ENCODE measurements around the gene COL4A1. TPM values are rescaled to one million over a fixed set of nuclear protein-coding genes. Genes with fewer than 3 reads are reported as not detected.

COL4A1 gene
- total RNA-seq, 1 donor from 2014 or later, result not detected

GRCh38 chr13:110244976-110245375 lies 62.0 kb downstream of the COL4A1 start:
- Mint-ChIP-seq H3K4me3 (no peak overlapping the region), H3K9me3 (no peaks in the 10 kb centered on the region), H3K4me1 (no peaks in the 10 kb centered on the region), H3K27ac (no peak overlapping the region), H3K27me3 (peaks cover 9% of the 10 kb centered on the region), H3K36me3 (ENCODE audit: low read depth) (no peaks in the 10 kb centered on the region)
- intact Hi-C loops (cut with micrococcal nuclease), result no loop called here
- peak; percentile 33 for DNase-seq

- H3K27me3 Mint-ChIP-seq, result peaks cover 12% of the 10 kb centered on the region
- H3K36me3 Mint-ChIP-seq (ENCODE audit: low read depth), result no peaks in the 10 kb centered on the region
- DNase-seq, result peak; percentile 31
- H3K9me3 Mint-ChIP-seq, result no peaks in the 10 kb centered on the region
- intact Hi-C loops (cut with micrococcal nuclease), result no loop called here
- no peak overlapping the region for H3K4me3 Mint-ChIP-seq
- no peaks in the 10 kb centered on the region for H3K4me1 Mint-ChIP-seq
- no peak overlapping the region for H3K27ac Mint-ChIP-seq
Measured at GRCh38 chr13:110244071-110244830, 62.7 kb downstream of the COL4A1 start.

- intact Hi-C loops (cut with micrococcal nuclease), result no loop called here
- Mint-ChIP-seq H3K36me3 (ENCODE audit: low read depth) (no peaks in the 10 kb centered on the region), H3K4me3 (no peak overlapping the region), H3K9me3 (no peaks in the 10 kb centered on the region), H3K27me3 (peaks cover 16% of the 10 kb centered on the region), H3K4me1 (no peaks in the 10 kb centered on the region), H3K27ac (no peak overlapping the region)
- peak; percentile 36 for DNase-seq
Measured at GRCh38 chr13:110242615-110243014, 64.3 kb downstream of the COL4A1 start.

- H3K27ac Mint-ChIP-seq, result no peak overlapping the region
- peaks cover 21% of the 10 kb centered on the region for H3K27me3 Mint-ChIP-seq
- peak; percentile 38 for DNase-seq
- intact Hi-C loops (cut with micrococcal nuclease), result no loop called here
- H3K36me3 Mint-ChIP-seq (ENCODE audit: low read depth), result no peaks in the 10 kb centered on the region
- H3K4me3 Mint-ChIP-seq, result no peak overlapping the region
- no peaks in the 10 kb centered on the region for H3K9me3 Mint-ChIP-seq
- H3K4me1 Mint-ChIP-seq, result no peaks in the 10 kb centered on the region
Measured at GRCh38 chr13:110240943-110241342, 66.0 kb downstream of the COL4A1 start.

GRCh38 chr13:110240352-110240751 lies 66.6 kb downstream of the COL4A1 start:
- Mint-ChIP-seq H3K27me3 (peaks cover 21% of the 10 kb centered on the region), H3K4me3 (no peak overlapping the region), H3K9me3 (no peaks in the 10 kb centered on the region), H3K36me3 (ENCODE audit: low read depth) (no peaks in the 10 kb centered on the region), H3K27ac (no peak overlapping the region), H3K4me1 (no peaks in the 10 kb centered on the region)
- DNase-seq, result peak; percentile 46
- intact Hi-C loops (cut with micrococcal nuclease), result no loop called here

- H3K4me1 Mint-ChIP-seq, result no peaks in the 10 kb centered on the region
- no peaks in the 10 kb centered on the region for H3K9me3 Mint-ChIP-seq
- no peak overlapping the region for H3K27ac Mint-ChIP-seq
- H3K36me3 Mint-ChIP-seq (ENCODE audit: low read depth), result no peaks in the 10 kb centered on the region
- H3K4me3 Mint-ChIP-seq, result no peak overlapping the region
- intact Hi-C loops (cut with micrococcal nuclease), result no loop called here
- DNase-seq, result peak; percentile 22
- H3K27me3 Mint-ChIP-seq, result peaks cover 20% of the 10 kb centered on the region
Measured at GRCh38 chr13:110239280-110240125, 67.5 kb downstream of the COL4A1 start.

GRCh38 chr13:110238818-110239195 lies 68.2 kb downstream of the COL4A1 start:
- Mint-ChIP-seq H3K4me1 (no peaks in the 10 kb centered on the region), H3K36me3 (ENCODE audit: low read depth) (no peaks in the 10 kb centered on the region), H3K9me3 (no peaks in the 10 kb centered on the region), H3K4me3 (no peak overlapping the region), H3K27me3 (peaks cover 20% of the 10 kb centered on the region), H3K27ac (no peak overlapping the region)
- peak; percentile 34 for DNase-seq
- intact Hi-C loops (cut with micrococcal nuclease), result no loop called here

GRCh38 chr13:110237875-110238817 lies 68.8 kb downstream of the COL4A1 start:
- peak; percentile 43 for DNase-seq
- peaks cover 23% of the 10 kb centered on the region for H3K27me3 Mint-ChIP-seq
- intact Hi-C loops (cut with micrococcal nuclease), result no loop called here
- H3K36me3 Mint-ChIP-seq (ENCODE audit: low read depth), result no peaks in the 10 kb centered on the region
- no peak overlapping the region for H3K27ac Mint-ChIP-seq
- H3K4me1 Mint-ChIP-seq, result no peaks in the 10 kb centered on the region
- H3K4me3 Mint-ChIP-seq, result no peak overlapping the region
- no peaks in the 10 kb centered on the region for H3K9me3 Mint-ChIP-seq

GRCh38 chr13:110236831-110237261 lies 70.1 kb downstream of the COL4A1 start:
- Mint-ChIP-seq H3K27me3 (peaks cover 21% of the 10 kb centered on the region), H3K4me1 (no peaks in the 10 kb centered on the region), H3K36me3 (ENCODE audit: low read depth) (no peaks in the 10 kb centered on the region), H3K27ac (no peak overlapping the region), H3K4me3 (no peak overlapping the region), H3K9me3 (no peaks in the 10 kb centered on the region)
- intact Hi-C loops (cut with micrococcal nuclease), result no loop called here
- DNase-seq, result peak; percentile 50

- H3K27ac Mint-ChIP-seq, result no peak overlapping the region
- no peaks in the 10 kb centered on the region for H3K36me3 Mint-ChIP-seq (ENCODE audit: low read depth)
- intact Hi-C loops (cut with micrococcal nuclease), result no loop called here
- H3K27me3 Mint-ChIP-seq, result peaks cover 22% of the 10 kb centered on the region
- H3K9me3 Mint-ChIP-seq, result no peaks in the 10 kb centered on the region
- no peak overlapping the region for H3K4me3 Mint-ChIP-seq
- H3K4me1 Mint-ChIP-seq, result no peaks in the 10 kb centered on the region
- no peak for DNase-seq
Measured at GRCh38 chr13:110236431-110236830, 70.5 kb downstream of the COL4A1 start.

GRCh38 chr13:110234532-110234931 lies 72.4 kb downstream of the COL4A1 start:
- no peak overlapping the region for H3K4me3 Mint-ChIP-seq
- H3K27me3 Mint-ChIP-seq, result peaks cover 24% of the 10 kb centered on the region
- H3K9me3 Mint-ChIP-seq, result no peaks in the 10 kb centered on the region
- H3K27ac Mint-ChIP-seq, result no peak overlapping the region
- DNase-seq, result no peak
- no peaks in the 10 kb centered on the region for H3K36me3 Mint-ChIP-seq (ENCODE audit: low read depth)
- intact Hi-C loops (cut with micrococcal nuclease), result no loop called here
- H3K4me1 Mint-ChIP-seq, result no peaks in the 10 kb centered on the region

GRCh38 chr13:110233951-110234280 lies 73.0 kb downstream of the COL4A1 start:
- no peaks in the 10 kb centered on the region for H3K4me1 Mint-ChIP-seq
- peak; percentile 34 for DNase-seq
- no peak overlapping the region for H3K27ac Mint-ChIP-seq
- H3K4me3 Mint-ChIP-seq, result no peak overlapping the region
- no peaks in the 10 kb centered on the region for H3K9me3 Mint-ChIP-seq
- intact Hi-C loops (cut with micrococcal nuclease), result no loop called here
- H3K36me3 Mint-ChIP-seq (ENCODE audit: low read depth), result no peaks in the 10 kb centered on the region
- peaks cover 22% of the 10 kb centered on the region for H3K27me3 Mint-ChIP-seq

- Mint-ChIP-seq H3K27me3 (peaks cover 19% of the 10 kb centered on the region), H3K36me3 (ENCODE audit: low read depth) (no peaks in the 10 kb centered on the region), H3K27ac (no peak overlapping the region), H3K4me1 (no peaks in the 10 kb centered on the region), H3K4me3 (no peak overlapping the region), H3K9me3 (no peaks in the 10 kb centered on the region)
- intact Hi-C loops (cut with micrococcal nuclease), result no loop called here
- peak; percentile 34 for DNase-seq
Measured at GRCh38 chr13:110233181-110233950, 73.6 kb downstream of the COL4A1 start.
